ENCODE data around the gene PCSK5.

The PCSK5 gene

GRCh38 chr9:76223749-76224340 is 333.4 kb downstream of the PCSK5 start:
- H3K4me3 ChIP-seq (ENCODE audit: low read length in 2 of 2): no peak overlapping the region
- no peaks in the 10 kb centered on the region for H3K9me3 ChIP-seq (ENCODE audit: control insufficient read depth in 2 of 2, low read length in 2 of 2)
- H3K4me1 ChIP-seq (ENCODE audit: control insufficient read depth, insufficient read depth, low read length): no peaks in the 10 kb centered on the region
- H3K36me3 ChIP-seq (ENCODE audit: control insufficient read depth in 2 of 2, insufficient read depth in 2 of 2, low read length in 2 of 2): no peaks in the 10 kb centered on the region
- no peaks in the 10 kb centered on the region for H3K27me3 ChIP-seq (ENCODE audit: control insufficient read depth in 1 of 2, insufficient read depth in 2 of 2, low read length in 2 of 2)
- H3K27ac ChIP-seq (ENCODE audit: low read length): no peak overlapping the region
- H3K9ac ChIP-seq (ENCODE audit: low read length in 2 of 2): no peak overlapping the region

- no peaks in the 10 kb centered on the region for H3K36me3 ChIP-seq (ENCODE audit: control insufficient read depth in 2 of 2, insufficient read depth in 2 of 2, low read length in 2 of 2)
- H3K27me3 ChIP-seq (ENCODE audit: control insufficient read depth in 1 of 2, insufficient read depth in 2 of 2, low read length in 2 of 2): no peaks in the 10 kb centered on the region
- no peaks in the 10 kb centered on the region for H3K9me3 ChIP-seq (ENCODE audit: control insufficient read depth in 2 of 2, low read length in 2 of 2)
- H3K4me3 ChIP-seq (ENCODE audit: low read length in 2 of 2): no peak overlapping the region
- no peaks in the 10 kb centered on the region for H3K4me1 ChIP-seq (ENCODE audit: control insufficient read depth, insufficient read depth, low read length)
- H3K27ac ChIP-seq (ENCODE audit: low read length): no peak overlapping the region
- no peak overlapping the region for H3K9ac ChIP-seq (ENCODE audit: low read length in 2 of 2)
Measured at GRCh38 chr9:76227156-76227555, 336.7 kb downstream of the PCSK5 start.

DNA sequence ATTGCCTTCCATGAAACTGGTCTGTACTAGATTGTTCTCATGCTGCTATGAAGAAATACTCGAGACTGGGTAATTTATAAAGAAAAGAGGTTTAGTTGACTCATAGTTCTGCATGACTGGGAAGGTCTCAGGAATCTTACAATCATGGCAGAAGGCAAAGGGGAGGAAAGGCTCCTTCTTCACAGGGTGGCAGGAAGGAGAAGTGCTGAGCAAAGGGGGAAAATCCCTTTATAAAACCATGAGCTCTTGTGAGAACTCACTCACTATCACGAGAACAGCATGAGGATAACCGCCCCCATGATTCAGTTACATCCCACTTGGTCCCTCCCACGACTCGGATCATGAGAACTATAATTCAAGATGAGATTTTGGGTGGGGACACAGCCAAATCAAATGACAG is 340.5 kb downstream of the PCSK5 start:
- H3K9ac ChIP-seq (ENCODE audit: low read length in 2 of 2): no peak overlapping the region

DNA sequence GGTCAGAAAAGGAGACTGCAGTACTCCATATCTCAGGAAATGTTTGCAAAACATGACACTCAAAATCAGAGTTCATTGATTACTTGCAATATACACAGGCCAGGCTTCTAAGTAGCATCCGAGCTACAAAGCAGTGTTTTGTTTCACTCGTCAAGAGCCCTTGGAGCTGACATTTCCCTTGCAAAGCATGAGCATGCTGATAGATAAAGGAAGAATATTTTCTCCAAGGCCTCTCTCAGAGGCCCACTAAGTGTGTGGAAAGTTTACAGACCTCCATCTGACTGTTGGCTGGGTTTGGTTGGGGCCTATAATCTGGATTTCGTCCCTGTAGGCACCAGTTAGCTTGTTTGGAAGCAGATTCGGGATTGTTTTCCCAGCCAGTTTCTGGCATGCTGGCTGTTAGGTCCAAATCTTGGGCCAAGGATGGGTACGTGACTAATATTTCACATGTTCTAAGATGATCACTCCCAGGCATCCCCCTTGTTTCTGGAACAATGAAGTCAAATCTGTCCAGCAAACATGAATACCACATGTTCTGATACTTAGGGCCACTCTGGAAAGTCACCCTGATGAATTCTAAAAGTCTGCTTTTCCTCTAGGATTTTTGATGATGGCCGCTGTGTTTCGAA is 342.5 kb downstream of the PCSK5 start:
- H3K36me3 ChIP-seq (ENCODE audit: control insufficient read depth in 2 of 2, insufficient read depth in 2 of 2, low read length in 2 of 2): no peaks in the 10 kb centered on the region
- no peaks in the 10 kb centered on the region for H3K4me1 ChIP-seq (ENCODE audit: control insufficient read depth, insufficient read depth, low read length)
- H3K4me3 ChIP-seq (ENCODE audit: low read length in 2 of 2): no peak overlapping the region
- no peak overlapping the region for H3K9ac ChIP-seq (ENCODE audit: low read length in 2 of 2)
- H3K9me3 ChIP-seq (ENCODE audit: control insufficient read depth in 2 of 2, low read length in 2 of 2): no peaks in the 10 kb centered on the region
- no peaks in the 10 kb centered on the region for H3K27me3 ChIP-seq (ENCODE audit: control insufficient read depth in 1 of 2, insufficient read depth in 2 of 2, low read length in 2 of 2)
- H3K27ac ChIP-seq (ENCODE audit: low read length): no peak overlapping the region

More for the DNA sequence above, 340.5 kb downstream of the PCSK5 start:
- H3K9me3 ChIP-seq (ENCODE audit: control insufficient read depth in 2 of 2, low read length in 2 of 2): no peaks in the 10 kb centered on the region
- no peaks in the 10 kb centered on the region for H3K36me3 ChIP-seq (ENCODE audit: control insufficient read depth in 2 of 2, insufficient read depth in 2 of 2, low read length in 2 of 2)
- no peaks in the 10 kb centered on the region for H3K4me1 ChIP-seq (ENCODE audit: control insufficient read depth, insufficient read depth, low read length)
- no peak overlapping the region for H3K27ac ChIP-seq (ENCODE audit: low read length)
- H3K4me3 ChIP-seq (ENCODE audit: low read length in 2 of 2): no peak overlapping the region
- no peaks in the 10 kb centered on the region for H3K27me3 ChIP-seq (ENCODE audit: control insufficient read depth in 1 of 2, insufficient read depth in 2 of 2, low read length in 2 of 2)

DNA sequence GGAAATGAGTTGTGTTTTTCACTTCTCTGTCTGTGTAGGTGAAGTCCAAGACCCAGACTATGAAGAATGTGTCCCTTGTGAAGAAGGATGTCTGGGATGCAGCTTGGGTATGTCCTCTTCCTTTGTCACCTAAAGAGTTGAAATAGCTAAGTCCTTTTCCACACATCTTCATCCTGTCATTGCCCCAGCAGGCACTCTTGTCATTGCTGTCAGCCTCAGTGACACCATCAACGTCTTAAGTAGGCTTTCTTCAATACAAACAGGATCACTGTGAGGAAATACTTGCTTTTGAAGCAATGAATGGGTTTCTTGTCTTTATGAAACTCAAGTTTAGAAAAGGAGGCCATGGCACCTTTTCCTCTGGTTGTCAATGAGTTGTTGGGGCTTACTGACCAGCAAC is 350.1 kb downstream of the PCSK5 start:
- H3K4me3 ChIP-seq (ENCODE audit: low read length in 2 of 2): no peak overlapping the region
- no peaks in the 10 kb centered on the region for H3K9me3 ChIP-seq (ENCODE audit: control insufficient read depth in 2 of 2, low read length in 2 of 2)
- no peak overlapping the region for H3K9ac ChIP-seq (ENCODE audit: low read length in 2 of 2)
- H3K27ac ChIP-seq (ENCODE audit: low read length): no peak overlapping the region
- no peaks in the 10 kb centered on the region for H3K27me3 ChIP-seq (ENCODE audit: control insufficient read depth in 1 of 2, insufficient read depth in 2 of 2, low read length in 2 of 2)
- H3K36me3 ChIP-seq (ENCODE audit: control insufficient read depth in 2 of 2, insufficient read depth in 2 of 2, low read length in 2 of 2): no peaks in the 10 kb centered on the region
- no peaks in the 10 kb centered on the region for H3K4me1 ChIP-seq (ENCODE audit: control insufficient read depth, insufficient read depth, low read length)

DNA sequence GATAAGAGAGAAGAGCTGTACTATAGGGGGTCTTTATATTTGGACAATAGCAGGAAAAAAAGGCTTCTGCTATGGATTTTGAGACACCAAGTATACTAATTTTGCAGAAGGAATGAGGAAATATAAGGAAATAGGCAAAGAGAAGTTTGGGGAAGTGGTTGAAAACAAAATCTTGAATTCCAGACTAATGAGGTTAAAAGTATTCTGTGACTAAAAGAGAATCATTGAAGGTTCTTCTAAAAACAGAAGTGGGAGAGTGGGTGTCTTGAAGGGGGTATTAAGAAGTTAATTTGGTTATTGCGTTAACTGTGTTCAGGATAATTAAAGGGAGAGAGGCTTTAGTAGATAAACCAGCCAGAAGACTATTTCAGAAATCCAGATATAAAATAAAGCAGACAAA is 355.0 kb downstream of the PCSK5 start:
- H3K4me1 ChIP-seq (ENCODE audit: control insufficient read depth, insufficient read depth, low read length): no peaks in the 10 kb centered on the region
- H3K36me3 ChIP-seq (ENCODE audit: control insufficient read depth in 2 of 2, insufficient read depth in 2 of 2, low read length in 2 of 2): no peaks in the 10 kb centered on the region
- H3K9ac ChIP-seq (ENCODE audit: low read length in 2 of 2): no peak overlapping the region
- H3K4me3 ChIP-seq (ENCODE audit: low read length in 2 of 2): no peak overlapping the region
- no peaks in the 10 kb centered on the region for H3K27me3 ChIP-seq (ENCODE audit: control insufficient read depth in 1 of 2, insufficient read depth in 2 of 2, low read length in 2 of 2)
- no peak overlapping the region for H3K27ac ChIP-seq (ENCODE audit: low read length)
- no peaks in the 10 kb centered on the region for H3K9me3 ChIP-seq (ENCODE audit: control insufficient read depth in 2 of 2, low read length in 2 of 2)

DNA sequence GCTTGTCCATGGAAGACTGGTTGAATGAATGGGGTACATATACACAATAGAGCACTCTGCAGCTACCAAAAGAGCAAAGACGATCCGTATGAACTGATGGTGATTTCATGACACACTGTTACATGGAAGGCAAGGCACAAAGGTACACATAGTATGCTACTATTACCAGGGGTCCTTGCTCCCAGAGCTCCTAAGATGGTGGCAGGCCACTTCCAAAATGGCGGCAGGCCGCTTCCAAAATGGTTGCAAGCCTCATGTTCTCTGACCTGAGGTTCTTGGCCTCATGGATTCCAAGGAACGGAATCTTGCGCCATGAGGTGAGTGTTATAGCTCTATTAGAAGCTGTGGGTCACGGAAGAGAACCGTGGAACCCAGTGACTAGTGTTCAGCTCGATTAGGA is 356.2 kb downstream of the PCSK5 start:
- Histone ChIP-seq H3K9me3 (ENCODE audit: control insufficient read depth in 2 of 2, low read length in 2 of 2) (no peaks in the 10 kb centered on the region), H3K27ac (ENCODE audit: low read length) (no peak overlapping the region), H3K27me3 (ENCODE audit: control insufficient read depth in 1 of 2, insufficient read depth in 2 of 2, low read length in 2 of 2) (no peaks in the 10 kb centered on the region), H3K4me3 (ENCODE audit: low read length in 2 of 2) (no peak overlapping the region), H3K36me3 (ENCODE audit: control insufficient read depth in 2 of 2, insufficient read depth in 2 of 2, low read length in 2 of 2) (no peaks in the 10 kb centered on the region), H3K4me1 (ENCODE audit: control insufficient read depth, insufficient read depth, low read length) (no peaks in the 10 kb centered on the region), H3K9ac (ENCODE audit: low read length in 2 of 2) (no peak overlapping the region)

GRCh38 chr9:76247426-76247825 is 357.0 kb downstream of the PCSK5 start:
- Histone ChIP-seq H3K27me3 (ENCODE audit: control insufficient read depth in 1 of 2, insufficient read depth in 2 of 2, low read length in 2 of 2) (no peaks in the 10 kb centered on the region), H3K4me1 (ENCODE audit: control insufficient read depth, insufficient read depth, low read length) (no peaks in the 10 kb centered on the region), H3K36me3 (ENCODE audit: control insufficient read depth in 2 of 2, insufficient read depth in 2 of 2, low read length in 2 of 2) (no peaks in the 10 kb centered on the region), H3K27ac (ENCODE audit: low read length) (no peak overlapping the region), H3K4me3 (ENCODE audit: low read length in 2 of 2) (no peak overlapping the region), H3K9me3 (ENCODE audit: control insufficient read depth in 2 of 2, low read length in 2 of 2) (no peaks in the 10 kb centered on the region), H3K9ac (ENCODE audit: low read length in 2 of 2) (no peak overlapping the region)

DNA sequence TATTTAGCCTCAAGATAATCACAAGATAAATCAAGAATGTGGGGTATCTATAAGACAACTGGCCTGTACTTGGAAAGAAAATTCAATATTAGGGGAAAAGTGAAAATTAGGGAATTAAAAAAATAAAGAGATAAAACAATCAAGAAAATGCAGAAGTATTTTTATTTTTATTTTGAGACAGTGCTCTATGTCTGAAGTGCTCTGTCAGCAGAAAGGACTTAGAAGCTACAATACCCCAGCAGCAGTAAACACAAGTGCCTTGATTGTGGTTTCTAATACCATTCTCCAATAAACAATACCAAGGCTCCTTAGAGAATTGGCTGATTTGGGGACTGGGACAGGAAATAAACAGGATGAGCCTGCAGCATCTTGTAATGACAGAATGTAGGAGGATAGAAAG is 358.8 kb downstream of the PCSK5 start:
- Histone ChIP-seq H3K4me1 (ENCODE audit: control insufficient read depth, insufficient read depth, low read length) (no peaks in the 10 kb centered on the region), H3K4me3 (ENCODE audit: low read length in 2 of 2) (no peak overlapping the region), H3K27ac (ENCODE audit: low read length) (no peak overlapping the region), H3K36me3 (ENCODE audit: control insufficient read depth in 2 of 2, insufficient read depth in 2 of 2, low read length in 2 of 2) (no peaks in the 10 kb centered on the region), H3K27me3 (ENCODE audit: control insufficient read depth in 1 of 2, insufficient read depth in 2 of 2, low read length in 2 of 2) (no peaks in the 10 kb centered on the region), H3K9me3 (ENCODE audit: control insufficient read depth in 2 of 2, low read length in 2 of 2) (no peaks in the 10 kb centered on the region), H3K9ac (ENCODE audit: low read length in 2 of 2) (no peak overlapping the region)

- Histone ChIP-seq H3K36me3 (ENCODE audit: control insufficient read depth in 2 of 2, insufficient read depth in 2 of 2, low read length in 2 of 2) (no peaks in the 10 kb centered on the region), H3K27ac (ENCODE audit: low read length) (peak overlapping the region; percentile 56), H3K4me3 (ENCODE audit: low read length in 2 of 2) (peak overlapping the region in 1 of 2 donors; percentile 57), H3K27me3 (ENCODE audit: control insufficient read depth in 1 of 2, insufficient read depth in 2 of 2, low read length in 2 of 2) (no peaks in the 10 kb centered on the region), H3K9me3 (ENCODE audit: control insufficient read depth in 2 of 2, low read length in 2 of 2) (no peaks in the 10 kb centered on the region), H3K4me1 (ENCODE audit: control insufficient read depth, insufficient read depth, low read length) (peaks cover 5% of the 10 kb centered on the region), H3K9ac (ENCODE audit: low read length in 2 of 2) (peak overlapping the region in 1 of 2 donors; percentile 55)
Measured at GRCh38 chr9:76255781-76256455, 365.4 kb downstream of the PCSK5 start.

GRCh38 chr9:76257311-76257710 is 366.8 kb downstream of the PCSK5 start:
- Histone ChIP-seq H3K27ac (ENCODE audit: low read length) (peak overlapping the region; percentile 56), H3K4me3 (ENCODE audit: low read length in 2 of 2) (no peak overlapping the region), H3K9me3 (ENCODE audit: control insufficient read depth in 2 of 2, low read length in 2 of 2) (no peaks in the 10 kb centered on the region), H3K36me3 (ENCODE audit: control insufficient read depth in 2 of 2, insufficient read depth in 2 of 2, low read length in 2 of 2) (no peaks in the 10 kb centered on the region), H3K9ac (ENCODE audit: low read length in 2 of 2) (no peak overlapping the region), H3K27me3 (ENCODE audit: control insufficient read depth in 1 of 2, insufficient read depth in 2 of 2, low read length in 2 of 2) (no peaks in the 10 kb centered on the region), H3K4me1 (ENCODE audit: control insufficient read depth, insufficient read depth, low read length) (peaks cover 5% of the 10 kb centered on the region)
